SK-N-MC (cell line): Measurements from ENCODE around the gene ERC2.

Experiments used
- EZH2 ChIP-seq: fragments of 200-600 bp; sonication (generic); IDR thresholded peaks from one replicate; pipeline ENCODE4 v1.6.1; 2017; ENCODE audit warnings: antibody characterized with exemption
- FOXP2 ChIP-seq: optimal IDR thresholded peaks from 2 replicates; pipeline ENCODE3; 2011; ENCODE audit warnings: mild to moderate bottlenecking, moderate library complexity; ENCODE audit not compliant: insufficient read depth; ENCODE audit errors: extremely low read length, control extremely low read depth
- POLR2AphosphoS5 ChIP-seq: IDR thresholded peaks from 2 replicates; pipeline ENCODE4 v1.6.1; 2012; ENCODE audit warnings: mild to moderate bottlenecking, low read depth, low read length, borderline replicate concordance

DNA sequence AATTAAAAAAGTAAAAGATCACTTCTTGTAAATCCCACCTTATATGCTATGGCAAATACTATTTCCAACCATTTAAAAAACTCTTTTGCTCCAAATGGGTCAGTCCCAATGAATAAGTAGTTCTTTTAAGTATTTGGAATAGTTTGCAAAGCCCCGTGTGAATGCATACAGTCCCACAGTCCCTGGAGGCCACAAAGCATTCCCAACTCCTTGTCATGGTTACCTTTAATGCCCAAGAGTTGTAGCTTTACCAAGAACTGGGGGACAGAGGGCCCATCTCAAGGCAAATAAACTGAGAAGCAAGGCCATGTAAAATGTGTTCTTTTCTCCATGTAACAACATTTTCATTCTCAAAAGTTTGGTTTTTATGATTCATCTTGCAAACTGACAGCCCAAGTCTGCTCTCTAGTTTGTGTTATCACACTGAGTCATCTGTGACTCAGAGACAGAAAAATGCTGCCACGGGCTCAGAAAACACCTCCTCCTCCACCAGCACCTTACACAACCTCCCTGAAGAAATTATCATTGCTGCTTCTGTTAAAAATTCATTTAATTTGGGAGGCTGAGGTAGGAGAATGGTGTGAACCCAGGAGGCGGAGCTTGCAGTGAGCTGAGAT lies 336.2 kb downstream of the ERC2 start:
- no peak for TF ChIP-seq EZH2
- TF ChIP-seq FOXP2 = no peak
- no peak for TF ChIP-seq POLR2AphosphoS5
